ENCODE measurements around the gene CREBZF. TPM values are rescaled to one million over a fixed set of nuclear protein-coding genes. Genes with fewer than 3 reads are reported as not detected.

Gene CREBZF, protein sequence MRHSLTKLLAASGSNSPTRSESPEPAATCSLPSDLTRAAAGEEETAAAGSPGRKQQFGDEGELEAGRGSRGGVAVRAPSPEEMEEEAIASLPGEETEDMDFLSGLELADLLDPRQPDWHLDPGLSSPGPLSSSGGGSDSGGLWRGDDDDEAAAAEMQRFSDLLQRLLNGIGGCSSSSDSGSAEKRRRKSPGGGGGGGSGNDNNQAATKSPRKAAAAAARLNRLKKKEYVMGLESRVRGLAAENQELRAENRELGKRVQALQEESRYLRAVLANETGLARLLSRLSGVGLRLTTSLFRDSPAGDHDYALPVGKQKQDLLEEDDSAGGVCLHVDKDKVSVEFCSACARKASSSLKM
- 24.6 and 32.0 TPM in 2 replicates for polyA plus RNA-seq

DNA sequence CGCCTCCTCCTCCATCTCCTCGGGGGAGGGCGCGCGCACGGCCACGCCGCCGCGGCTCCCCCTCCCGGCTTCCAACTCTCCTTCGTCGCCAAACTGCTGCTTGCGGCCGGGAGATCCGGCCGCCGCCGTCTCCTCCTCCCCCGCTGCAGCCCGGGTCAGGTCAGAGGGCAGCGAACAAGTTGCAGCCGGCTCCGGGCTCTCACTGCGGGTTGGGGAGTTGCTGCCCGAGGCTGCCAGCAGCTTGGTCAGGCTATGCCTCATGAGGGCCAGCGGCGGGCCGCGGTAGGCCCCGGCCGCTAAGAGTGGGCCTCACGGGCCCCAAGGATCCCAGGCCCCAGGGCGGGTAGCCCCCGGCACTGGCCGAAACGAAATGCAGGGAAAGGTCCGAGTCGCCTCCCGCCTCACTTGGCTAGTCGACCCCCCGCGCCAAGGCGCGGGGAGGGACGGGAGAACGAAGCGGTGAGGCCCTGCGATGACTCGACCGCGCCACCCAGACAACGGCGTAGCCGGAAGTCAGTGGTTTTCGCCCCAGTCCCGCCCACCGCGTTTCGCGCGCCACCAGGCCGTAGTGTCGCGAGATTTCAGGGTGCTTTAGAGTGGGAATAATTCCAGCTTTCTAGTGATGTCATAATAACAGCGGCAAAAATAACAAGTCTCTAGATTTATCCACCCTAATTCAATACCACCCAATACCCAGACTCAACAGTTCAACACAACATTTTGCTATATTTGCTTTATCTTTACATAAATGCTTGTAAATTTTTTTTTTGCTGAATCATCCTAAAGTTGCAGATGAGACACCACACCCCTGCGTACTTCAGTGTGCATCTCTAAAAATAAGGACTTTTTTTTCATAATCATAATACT, at the start of gene CREBZF:
Gene CREBZF, minus strand, starts transcription at position 515 of the 867 bp plus-strand sequence. Its CDS starts 254 bp downstream, at position 261.

DNA sequence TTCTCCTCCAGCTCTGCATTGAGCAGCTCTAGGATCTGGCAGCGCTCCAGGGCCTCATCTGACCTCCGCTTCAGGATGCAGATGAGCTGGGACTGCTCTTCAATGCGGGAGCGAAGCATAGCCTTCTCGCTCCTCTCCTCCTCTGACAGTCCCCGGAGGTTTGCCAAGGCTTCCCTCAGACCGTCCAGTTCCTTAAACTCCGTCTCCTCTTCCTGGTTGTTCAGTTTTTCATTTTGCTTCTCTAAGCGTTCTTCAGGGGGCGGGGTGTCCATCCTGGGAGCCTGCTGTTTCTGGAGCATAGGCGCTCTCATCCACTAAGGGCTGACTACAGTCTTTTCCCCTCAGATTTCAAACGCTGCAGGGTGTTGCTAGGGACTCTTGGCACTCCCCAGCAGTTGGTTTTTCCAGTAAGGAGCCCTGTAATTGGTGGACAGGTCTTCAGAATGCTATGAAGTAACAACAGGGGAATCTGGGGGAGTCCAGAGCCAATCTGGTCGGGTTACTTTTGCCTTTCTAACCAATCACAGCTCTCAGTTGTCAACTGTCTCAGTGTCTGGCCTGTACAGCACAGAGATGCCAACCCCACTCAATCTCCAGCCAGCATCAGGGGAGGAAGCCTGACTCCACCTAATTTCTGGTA, 21.0 kb upstream of the CREBZF start, which contains the start of gene CCDC89:
Gene CCDC89, minus strand, starts transcription at position 376 of the 640 bp plus-strand sequence. Its CDS starts 65 bp downstream, at position 311.

DNA sequence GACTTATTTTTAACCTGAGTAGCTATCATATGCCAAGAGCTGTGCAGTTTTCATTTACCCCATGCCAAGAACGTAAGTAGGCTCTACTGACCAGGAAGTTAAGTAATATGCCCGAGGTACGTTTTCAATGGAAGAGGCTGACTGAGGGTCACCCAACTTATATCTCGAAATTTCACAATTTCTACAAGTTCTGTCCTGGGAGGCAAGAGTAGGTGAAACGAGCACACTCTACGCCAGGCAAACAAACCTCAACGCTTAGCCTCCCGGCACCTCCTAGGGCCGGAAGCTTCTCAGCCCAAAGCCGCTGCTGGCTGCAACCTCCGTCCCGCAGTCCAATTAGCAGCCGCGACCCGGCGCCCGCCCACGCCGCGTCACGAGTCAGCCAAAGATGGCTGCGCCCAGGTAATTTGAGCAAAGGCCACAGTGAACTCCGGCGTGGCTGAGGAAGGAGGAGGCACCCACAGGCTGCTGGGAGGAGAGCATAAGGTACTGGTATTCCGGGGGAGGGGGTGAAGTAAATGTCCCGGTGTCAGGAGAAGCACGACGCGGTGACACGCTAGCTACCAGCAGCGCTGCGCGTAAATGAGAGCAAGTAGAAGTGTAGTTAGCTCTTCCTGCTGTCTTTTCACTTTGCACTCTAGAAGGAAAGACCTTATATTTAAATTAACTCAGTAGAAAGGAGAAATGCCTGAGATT, 17.2 kb downstream of the CREBZF start, which contains the start of gene TMEM126A:
Gene TMEM126A, plus strand, starts transcription at position 364 of the 696 bp plus-strand sequence. CDS start 2,289 bp downstream, outside the sequence.

DNA sequence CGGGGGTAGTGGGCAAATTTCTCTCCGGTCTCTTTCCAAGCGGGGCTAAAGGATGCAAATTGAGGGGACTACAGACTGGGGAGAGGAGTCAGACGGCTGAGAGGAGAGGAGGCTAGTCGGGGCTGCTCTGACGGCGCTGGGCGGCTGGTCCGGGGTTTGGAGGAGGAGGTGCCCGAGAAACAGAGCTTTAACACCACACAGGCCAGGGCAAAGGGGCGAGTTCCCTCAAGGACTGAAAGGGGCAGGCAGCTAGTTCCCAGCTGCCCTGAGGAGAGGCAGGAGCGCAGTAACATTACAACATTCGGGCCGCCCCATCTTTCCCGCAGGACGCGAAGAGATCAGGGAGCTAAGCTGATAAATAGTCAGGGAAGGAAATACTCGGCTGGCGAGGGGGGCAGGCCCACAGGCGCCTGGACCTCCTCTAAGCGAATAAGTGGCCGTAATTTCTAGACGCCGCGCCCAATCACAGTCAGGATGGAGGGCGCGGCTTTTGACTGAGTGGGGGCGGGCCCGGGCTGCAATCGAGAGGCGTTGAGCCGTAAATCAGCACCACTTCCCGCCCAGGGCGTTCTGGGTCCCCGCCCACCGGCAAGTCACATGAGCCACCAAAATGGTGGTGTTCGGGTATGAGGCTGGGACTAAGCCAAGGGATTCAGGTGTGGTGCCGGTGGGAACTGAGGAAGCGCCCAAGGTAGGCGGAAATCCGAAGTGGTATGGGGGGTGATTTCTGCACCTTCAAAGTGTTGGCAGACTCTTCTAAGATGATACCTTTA, 36.7 kb downstream of the CREBZF start, which contains the start of gene TMEM126B:
Gene TMEM126B, plus strand, starts transcription at position 596 of the 773 bp plus-strand sequence. Its CDS starts 15 bp downstream, at position 611.

DNA sequence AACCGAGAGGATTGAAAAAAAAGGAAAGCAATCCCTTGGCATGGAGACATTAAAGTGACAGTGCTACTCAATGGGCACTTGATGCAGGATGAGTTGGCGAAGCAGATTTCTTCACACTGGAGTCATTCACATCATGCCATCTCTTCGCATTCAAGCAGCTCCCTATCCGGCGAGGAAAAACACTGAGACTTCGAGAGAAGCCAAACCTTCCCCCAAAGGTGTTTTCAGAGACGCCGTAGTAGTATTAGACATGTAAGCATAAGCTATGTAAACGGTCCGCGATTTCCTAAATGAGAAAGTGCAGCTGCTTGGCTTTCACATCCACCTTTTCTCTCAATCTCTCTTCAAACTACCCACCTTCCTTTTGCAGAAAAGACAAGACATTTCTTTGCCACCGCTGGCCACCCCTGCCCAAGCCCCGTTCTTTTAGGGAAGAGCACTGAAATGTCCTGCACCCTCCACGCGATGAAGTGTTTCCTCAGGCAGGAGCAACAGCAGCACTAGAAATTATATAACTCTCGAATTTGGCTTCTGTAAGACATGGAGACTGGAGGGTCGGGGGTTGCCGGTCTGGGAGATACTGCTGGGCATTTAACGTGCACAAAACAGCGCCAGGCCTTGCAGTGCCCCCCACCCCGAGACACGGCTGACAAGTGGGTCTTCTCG, 37.5 kb downstream of the CREBZF start, which contains the start of gene DLG2:
Gene DLG2, minus strand, starts transcription at position 13 of the 666 bp plus-strand sequence.

Other genes starting within 250 kb of the CREBZF start
- 393 and 404 TPM in 2 replicates for gene DLG2, start 37.8 kb downstream of the CREBZF start, polyA plus RNA-seq
- gene TMEM126B, start 36.5 kb downstream of the CREBZF start, polyA plus RNA-seq: 437 and 497 TPM in 2 replicates
- gene TMEM126A, start 17.2 kb downstream of the CREBZF start, polyA plus RNA-seq: 199 and 241 TPM in 2 replicates
- gene CCDC89, start 21.1 kb upstream of the CREBZF start, polyA plus RNA-seq: not detected in 2 replicates
- 6.2 and 16.7 TPM in 2 replicates for gene SYTL2, start 146.0 kb upstream of the CREBZF start, polyA plus RNA-seq
- not detected in 2 replicates for gene CCDC83, start 190.3 kb upstream of the CREBZF start, polyA plus RNA-seq